IPS-15b (cell line): ENCODE measurements around the gene BICC1.

Experiments
- H3K27me3 ChIP-seq: one replicate; pipeline ENCODE4 v1.6.1; 2013; ENCODE audit warnings: low read length; ENCODE audit not compliant: control insufficient read depth, insufficient read depth
- H3K36me3 ChIP-seq: one replicate; pipeline ENCODE4 v1.6.1; 2013; ENCODE audit warnings: low read length; ENCODE audit not compliant: control insufficient read depth, insufficient read depth
- H3K4me1 ChIP-seq: one replicate; pipeline ENCODE4 v1.6.1; 2013; ENCODE audit warnings: mild to moderate bottlenecking, low read length; ENCODE audit not compliant: control insufficient read depth, insufficient read depth
- H3K4me3 ChIP-seq: one replicate; pipeline ENCODE4 v1.5.1; 2013; ENCODE audit warnings: low read depth, low read length
- H3K9ac ChIP-seq: one replicate; pipeline ENCODE4 v1.6.1; 2013; ENCODE audit warnings: low read depth, mild to moderate bottlenecking, low read length
- H3K9me3 ChIP-seq: one replicate; pipeline ENCODE4 v1.6.1; 2013; ENCODE audit warnings: mild to moderate bottlenecking, low read length; ENCODE audit not compliant: control insufficient read depth, insufficient read depth

Gene BICC1

GRCh38 chr10:58512491-58513187 is at the start of gene BICC1:
Gene BICC1 (plus strand): TSS chr10:58512872. CDS start chr10:58513144, 272 bp downstream.
- Histone ChIP-seq H3K4me3 (peak within 1 kb of the TSS; percentile 53), H3K36me3 (no peaks in the 10 kb centered on the region), H3K9me3 (no peaks in the 10 kb centered on the region), H3K4me1 (no peaks in the 10 kb centered on the region), H3K27me3 (peaks cover 51% of the 10 kb centered on the region), H3K9ac (peak within 1 kb of the TSS; percentile 28)

- Histone ChIP-seq H3K4me3 (no peak overlapping the region), H3K27me3 (no peaks in the 10 kb centered on the region), H3K36me3 (no peaks in the 10 kb centered on the region), H3K4me1 (no peaks in the 10 kb centered on the region), H3K9ac (no peak overlapping the region), H3K9me3 (no peaks in the 10 kb centered on the region)
These were observed 47.7 kb upstream of the BICC1 start for GRCh38 chr10:58464956-58465355.

- Histone ChIP-seq H3K9ac (no peak overlapping the region), H3K36me3 (no peaks in the 10 kb centered on the region), H3K4me1 (no peaks in the 10 kb centered on the region), H3K9me3 (no peaks in the 10 kb centered on the region), H3K27me3 (no peaks in the 10 kb centered on the region), H3K4me3 (no peak overlapping the region)
These were observed 47.0 kb upstream of the BICC1 start for GRCh38 chr10:58465629-58466028.

GRCh38 chr10:58467931-58468635 is 44.6 kb upstream of the BICC1 start:
- Histone ChIP-seq H3K36me3 (no peaks in the 10 kb centered on the region), H3K4me3 (no peak overlapping the region), H3K9ac (no peak overlapping the region), H3K9me3 (no peaks in the 10 kb centered on the region), H3K27me3 (no peaks in the 10 kb centered on the region), H3K4me1 (no peaks in the 10 kb centered on the region)

GRCh38 chr10:58473976-58474375 is 38.7 kb upstream of the BICC1 start:
- no peaks in the 10 kb centered on the region for H3K9me3 ChIP-seq
- no peak overlapping the region for H3K9ac ChIP-seq
- peaks cover 3% of the 10 kb centered on the region for H3K4me1 ChIP-seq
- no peaks in the 10 kb centered on the region for H3K27me3 ChIP-seq
- H3K4me3 ChIP-seq, result no peak overlapping the region
- H3K36me3 ChIP-seq, result no peaks in the 10 kb centered on the region

GRCh38 chr10:58475322-58476277 is 37.1 kb upstream of the BICC1 start:
- Histone ChIP-seq H3K9me3 (no peaks in the 10 kb centered on the region), H3K36me3 (no peaks in the 10 kb centered on the region), H3K4me1 (peaks cover 3% of the 10 kb centered on the region), H3K27me3 (no peaks in the 10 kb centered on the region), H3K9ac (no peak overlapping the region), H3K4me3 (no peak overlapping the region)

GRCh38 chr10:58477122-58477521 is 35.5 kb upstream of the BICC1 start:
- H3K4me3 ChIP-seq, result no peak overlapping the region
- H3K27me3 ChIP-seq, result no peaks in the 10 kb centered on the region
- H3K9me3 ChIP-seq, result no peaks in the 10 kb centered on the region
- H3K4me1 ChIP-seq, result peaks cover 3% of the 10 kb centered on the region
- no peak overlapping the region for H3K9ac ChIP-seq
- no peaks in the 10 kb centered on the region for H3K36me3 ChIP-seq

- Histone ChIP-seq H3K27me3 (no peaks in the 10 kb centered on the region), H3K9me3 (no peaks in the 10 kb centered on the region), H3K4me3 (no peak overlapping the region), H3K9ac (no peak overlapping the region), H3K36me3 (no peaks in the 10 kb centered on the region), H3K4me1 (peaks cover 3% of the 10 kb centered on the region)
These were observed 34.8 kb upstream of the BICC1 start for GRCh38 chr10:58477902-58478301.

GRCh38 chr10:58479045-58479444 is 33.6 kb upstream of the BICC1 start:
- Histone ChIP-seq H3K4me1 (peaks cover 3% of the 10 kb centered on the region), H3K36me3 (no peaks in the 10 kb centered on the region), H3K27me3 (no peaks in the 10 kb centered on the region), H3K9me3 (no peaks in the 10 kb centered on the region), H3K4me3 (no peak overlapping the region), H3K9ac (no peak overlapping the region)

GRCh38 chr10:58480321-58480720 is 32.4 kb upstream of the BICC1 start:
- no peak overlapping the region for H3K9ac ChIP-seq
- H3K36me3 ChIP-seq, result no peaks in the 10 kb centered on the region
- no peaks in the 10 kb centered on the region for H3K9me3 ChIP-seq
- no peak overlapping the region for H3K4me3 ChIP-seq
- peaks cover 3% of the 10 kb centered on the region for H3K4me1 ChIP-seq
- H3K27me3 ChIP-seq, result no peaks in the 10 kb centered on the region

GRCh38 chr10:58481569-58482109 is 31.0 kb upstream of the BICC1 start:
- H3K4me1 ChIP-seq, result peaks cover 3% of the 10 kb centered on the region
- no peak overlapping the region for H3K4me3 ChIP-seq
- no peak overlapping the region for H3K9ac ChIP-seq
- no peaks in the 10 kb centered on the region for H3K36me3 ChIP-seq
- H3K27me3 ChIP-seq, result no peaks in the 10 kb centered on the region
- no peaks in the 10 kb centered on the region for H3K9me3 ChIP-seq
